Medulla oblongata (tissue), 1 donor: ENCODE results near the gene VPS45.

ENCODE experiments used
- DNase-seq: peaks from one replicate; pipeline ENCODE4 v3.0.0-alpha.2; 2015; ENCODE audit errors: extremely low spot score

VPS45 gene

DNA sequence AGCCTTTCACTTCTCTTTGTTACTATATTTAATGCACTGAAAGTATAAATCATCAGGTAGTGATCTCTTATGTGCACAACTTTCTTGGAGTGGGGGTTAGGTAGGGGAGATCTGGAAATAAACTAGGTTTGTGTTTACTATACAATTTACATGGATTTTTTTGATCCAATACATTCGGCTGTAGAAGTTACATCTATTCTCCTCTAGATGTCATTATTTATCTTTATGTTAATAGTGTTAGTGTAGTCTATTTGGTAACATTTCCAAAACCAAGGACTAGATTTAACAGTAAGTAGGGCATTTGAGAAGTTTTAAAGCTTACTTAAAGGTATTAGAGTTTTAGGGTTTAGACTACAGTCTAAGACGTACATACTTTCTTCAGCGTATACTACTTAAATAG, 5.4 kb downstream of the VPS45 start:
- DNase-seq = peak; percentile 26

DNA sequence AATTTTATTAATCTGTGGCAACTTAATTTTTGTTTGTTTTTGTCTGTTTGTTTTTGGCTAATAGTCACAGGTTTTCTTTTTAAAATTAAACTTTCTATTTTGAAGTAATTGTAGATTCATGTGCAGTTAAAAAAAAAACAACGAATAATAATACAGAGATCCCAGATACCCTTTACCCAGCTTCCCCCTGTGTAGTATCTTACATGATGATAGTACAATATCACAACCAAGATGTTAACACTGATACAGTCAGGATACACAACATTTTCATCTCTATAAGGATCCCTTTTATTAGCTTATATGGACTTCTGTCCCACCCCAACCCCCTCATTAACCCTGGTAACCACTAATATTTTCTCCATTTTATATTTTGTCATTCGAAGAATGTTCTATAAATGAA, 5.9 kb downstream of the VPS45 start:
- DNase-seq = no peak

DNA sequence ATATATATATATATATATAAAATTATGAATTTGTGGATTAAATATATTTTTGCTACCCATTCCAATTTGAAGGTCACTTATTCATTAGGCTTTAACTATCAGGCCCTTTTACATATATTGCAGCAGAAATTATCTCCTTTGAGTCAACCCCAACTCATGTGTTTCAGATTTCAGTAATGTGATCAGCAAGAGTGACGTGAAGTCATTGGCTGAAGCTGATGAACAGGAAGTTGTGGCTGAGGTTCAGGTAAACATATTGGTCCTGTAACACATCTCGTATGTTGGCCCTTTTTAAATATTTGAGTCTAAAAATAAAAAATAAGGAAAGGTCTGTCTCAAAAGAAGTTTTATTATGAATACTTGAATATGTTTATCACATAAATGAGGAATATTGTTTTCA, 8.5 kb downstream of the VPS45 start:
- no peak for DNase-seq

DNA sequence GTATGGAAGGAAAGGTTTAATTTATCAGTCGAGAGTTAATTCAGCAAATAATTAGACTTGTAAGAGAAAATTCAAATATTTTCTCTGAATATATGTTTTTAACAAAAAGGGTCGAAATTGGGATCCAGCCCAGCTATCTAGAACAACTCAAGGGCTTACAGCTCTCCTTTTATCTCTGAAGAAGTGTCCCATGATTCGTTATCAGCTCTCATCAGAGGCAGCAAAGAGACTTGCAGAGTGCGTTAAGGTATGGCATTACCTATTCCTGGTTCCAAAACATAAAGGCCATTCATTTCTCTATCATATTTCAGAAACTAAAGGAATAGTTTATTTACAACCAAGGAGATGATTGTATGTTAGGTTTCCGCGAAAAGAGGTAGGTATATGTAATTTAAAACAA, 9.4 kb downstream of the VPS45 start:
- DNase-seq = no peak

DNA sequence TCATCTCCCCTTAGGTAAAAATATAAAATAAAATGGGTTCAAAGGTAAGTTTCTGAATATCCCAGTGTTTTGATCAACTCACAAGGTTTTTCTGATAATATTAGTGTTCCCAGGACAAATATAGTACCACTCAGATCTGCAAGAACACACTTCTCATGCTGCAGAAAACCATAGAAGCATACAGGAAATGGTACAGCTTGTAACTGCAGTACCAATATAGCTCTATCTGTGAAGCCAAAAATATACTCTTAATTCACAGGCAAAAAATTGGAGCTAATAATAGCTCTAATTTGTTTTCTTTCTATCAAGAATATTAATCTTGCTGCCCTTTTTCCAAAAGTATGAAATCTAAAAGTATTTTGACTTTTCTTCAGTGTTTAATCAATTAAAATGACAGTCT, 13.2 kb downstream of the VPS45 start:
- no peak for DNase-seq

DNA sequence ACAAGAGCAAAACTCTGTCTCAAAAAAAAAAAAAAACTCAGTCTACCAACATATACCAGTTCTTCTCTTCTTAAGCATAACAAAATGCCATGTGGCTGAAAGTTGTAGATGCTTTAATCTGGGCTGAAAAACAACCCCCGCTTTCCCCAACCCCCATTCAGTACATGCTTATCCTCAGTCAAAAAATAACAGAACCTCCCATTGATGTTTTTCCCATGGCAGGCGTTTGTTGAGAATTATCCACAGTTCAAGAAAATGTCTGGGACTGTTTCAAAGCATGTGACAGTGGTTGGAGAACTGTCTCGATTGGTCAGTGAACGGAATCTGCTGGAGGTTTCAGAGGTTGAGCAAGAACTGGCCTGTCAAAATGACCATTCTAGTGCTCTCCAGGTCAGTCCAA, 14.9 kb downstream of the VPS45 start:
- DNase-seq = no peak

DNA sequence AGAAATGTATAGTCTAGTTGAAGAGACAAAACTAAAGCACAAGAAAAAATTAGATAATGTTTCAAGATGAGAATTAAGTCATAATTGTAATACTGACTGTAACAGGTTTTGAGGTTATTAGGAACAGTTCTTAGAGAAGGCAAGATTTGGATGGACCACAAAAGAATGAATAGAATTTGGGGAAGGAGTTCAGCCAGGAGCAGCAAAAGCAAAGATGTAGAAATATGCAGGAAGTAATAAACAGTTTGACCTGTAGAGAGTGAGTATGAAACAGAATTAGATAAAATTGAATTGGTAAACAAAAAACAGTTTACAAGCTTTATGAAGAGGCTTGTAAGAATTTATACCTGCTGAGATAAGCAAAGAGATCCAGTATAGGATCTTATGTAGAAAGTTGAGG, 16.3 kb downstream of the VPS45 start:
- DNase-seq = no peak

DNA sequence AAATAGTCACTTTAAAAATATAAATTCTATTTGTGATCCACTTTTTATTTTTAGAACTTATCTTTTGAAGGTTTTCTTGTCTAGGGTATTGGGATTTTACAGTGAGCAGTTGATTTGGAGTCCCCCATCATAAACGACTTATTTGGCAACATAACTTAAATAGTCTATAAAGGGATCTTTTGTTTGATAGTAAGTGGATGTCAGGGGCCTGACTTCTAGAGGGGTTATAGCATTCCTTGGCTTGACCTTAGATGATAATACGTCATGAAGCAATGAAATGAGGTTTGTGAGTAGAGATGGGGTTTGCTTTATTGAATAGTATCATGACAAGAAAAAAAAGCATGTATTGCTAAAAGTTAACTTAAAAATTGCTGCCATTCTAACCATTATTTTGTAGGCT, 17.8 kb downstream of the VPS45 start:
- no peak for DNase-seq

DNA sequence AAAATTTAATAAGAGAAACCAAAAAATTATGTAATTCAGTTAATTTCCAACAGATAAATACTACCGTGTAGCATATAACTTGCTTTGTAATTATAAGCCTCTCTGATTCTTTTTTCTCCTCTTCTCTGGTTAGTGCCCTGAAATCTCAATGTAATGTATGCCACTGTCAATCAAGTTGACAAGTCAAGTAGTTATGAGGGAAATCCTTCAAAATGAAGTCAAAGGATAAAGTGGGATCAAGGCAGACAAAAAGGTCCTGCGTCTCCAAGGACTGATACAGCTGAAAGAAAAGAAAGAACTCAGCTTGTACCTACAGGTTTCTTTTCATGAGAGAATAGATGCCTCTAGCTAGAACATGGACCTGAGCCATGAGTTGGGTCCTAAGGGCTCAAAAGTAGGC, 19.8 kb downstream of the VPS45 start:
- DNase-seq = no peak

DNA sequence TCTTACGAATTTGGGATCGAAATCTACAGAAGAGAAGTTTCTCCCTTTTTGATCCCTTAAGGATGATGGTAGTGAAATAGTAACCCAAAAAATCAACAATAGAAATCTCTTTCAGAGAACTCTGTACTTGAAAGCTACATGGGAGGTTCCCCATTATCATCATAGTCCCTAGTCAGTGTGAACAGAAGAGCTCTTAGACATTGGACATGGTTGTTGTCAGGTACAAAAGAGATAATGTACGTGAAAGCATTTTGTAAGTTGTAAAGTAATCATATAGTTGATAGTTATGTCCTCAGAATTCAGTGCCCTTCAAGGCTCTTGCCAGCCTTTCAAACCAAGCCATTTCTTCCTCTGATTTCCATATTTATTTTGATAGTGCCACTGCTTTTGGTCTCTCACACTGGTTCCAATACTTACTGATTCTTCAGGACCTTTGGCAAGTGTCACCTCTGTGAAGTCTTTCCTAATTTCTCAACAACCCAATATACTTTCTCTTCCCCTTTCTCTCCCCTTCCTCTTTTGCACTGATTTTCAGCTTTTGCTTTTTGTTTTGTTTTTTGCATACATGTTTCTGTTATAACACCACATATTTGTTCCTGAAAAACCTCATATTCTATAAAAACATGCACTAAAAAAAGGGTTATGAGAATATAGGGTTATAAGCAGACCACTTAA, 22.4 kb downstream of the VPS45 start:
- DNase-seq = peak; percentile 32

DNA sequence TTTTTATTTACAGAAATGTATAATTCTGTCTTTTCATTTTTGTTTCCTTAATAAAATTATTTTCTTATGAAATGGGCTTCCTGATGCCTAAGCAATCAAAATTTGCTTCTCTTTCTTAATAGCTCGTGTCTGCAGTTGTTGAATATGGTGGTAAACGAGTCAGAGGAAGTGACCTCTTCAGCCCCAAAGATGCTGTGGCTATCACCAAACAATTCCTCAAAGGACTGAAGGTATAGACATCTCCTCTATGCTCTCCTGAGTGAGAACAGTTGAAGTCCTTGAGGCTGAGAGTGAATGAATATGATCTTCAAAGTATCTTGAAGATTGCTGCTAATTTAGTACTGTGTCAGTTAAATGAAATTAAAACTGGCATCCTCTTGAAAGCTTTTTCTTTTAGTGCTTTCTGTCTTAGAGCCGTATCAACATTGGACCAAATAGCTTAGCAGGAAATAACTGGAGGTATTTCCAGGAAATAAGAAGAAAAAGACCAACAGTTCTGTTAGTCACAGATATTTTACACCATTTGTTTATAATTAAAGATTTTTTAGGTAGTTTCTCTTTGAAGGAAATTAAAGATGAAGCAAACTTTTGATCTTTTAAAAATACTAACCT, 24.7 kb downstream of the VPS45 start:
- no peak for DNase-seq

DNA sequence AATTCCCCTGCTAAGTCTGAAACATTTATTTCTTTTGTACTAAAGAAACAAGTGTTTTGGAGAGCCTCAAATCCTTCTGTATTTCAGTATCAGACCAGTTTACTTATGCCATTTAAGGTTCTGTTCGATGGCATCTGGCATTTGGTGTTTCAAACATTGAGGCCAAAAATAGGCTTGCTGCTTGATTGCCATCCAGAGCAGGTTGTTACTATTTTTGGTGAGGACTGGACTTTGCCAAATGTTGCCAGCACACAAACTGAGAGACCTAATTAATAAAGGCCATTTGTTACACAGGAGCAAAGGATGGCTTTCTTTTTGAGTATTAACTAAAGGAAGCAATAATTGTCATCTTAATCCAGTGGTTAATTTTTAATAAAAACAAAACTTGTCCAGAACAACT, 26.2 kb downstream of the VPS45 start:
- DNase-seq = no peak

DNA sequence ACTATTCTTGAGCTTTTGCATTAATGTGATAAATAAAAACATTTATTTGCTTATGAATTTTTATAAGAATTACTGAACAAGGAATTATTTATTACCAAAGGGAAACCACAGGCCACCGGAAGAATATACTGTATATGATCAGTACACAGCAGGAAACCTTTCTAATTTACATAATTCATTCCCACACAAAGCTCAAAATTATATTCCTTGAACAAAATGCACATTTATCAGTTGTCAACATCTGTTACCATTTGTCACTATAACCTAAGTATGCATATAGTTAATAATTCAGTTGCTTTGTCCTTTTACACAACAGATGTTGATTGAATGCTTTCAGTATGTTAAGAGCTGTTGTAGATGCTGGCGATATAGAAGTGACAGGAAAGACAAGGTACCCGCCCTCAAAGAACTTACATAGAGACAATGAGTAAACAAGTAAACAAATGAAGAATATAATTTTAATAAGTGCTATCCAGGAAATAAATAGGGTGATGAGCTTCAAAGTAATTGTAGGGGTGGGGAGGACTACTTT, 27.2 kb downstream of the VPS45 start:
- DNase-seq = no peak

DNA sequence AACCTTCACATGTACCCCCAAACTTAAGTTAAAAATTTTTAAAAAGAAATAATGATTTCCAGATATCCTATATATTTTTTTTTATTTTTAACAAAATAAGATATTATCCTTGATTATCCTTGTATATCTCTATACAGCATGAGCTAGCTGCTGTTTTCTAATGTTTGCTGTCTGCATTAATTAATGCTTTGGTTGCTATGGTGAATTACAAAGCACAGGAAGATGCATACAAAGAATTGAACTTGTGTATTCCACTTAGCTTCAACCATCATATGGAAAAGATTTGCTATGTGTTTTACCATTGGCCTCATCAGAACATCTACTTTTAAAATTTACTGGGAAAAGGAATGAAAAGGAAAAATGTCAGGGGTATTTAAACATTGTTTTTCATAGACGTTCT, 35.4 kb downstream of the VPS45 start:
- no peak for DNase-seq

DNA sequence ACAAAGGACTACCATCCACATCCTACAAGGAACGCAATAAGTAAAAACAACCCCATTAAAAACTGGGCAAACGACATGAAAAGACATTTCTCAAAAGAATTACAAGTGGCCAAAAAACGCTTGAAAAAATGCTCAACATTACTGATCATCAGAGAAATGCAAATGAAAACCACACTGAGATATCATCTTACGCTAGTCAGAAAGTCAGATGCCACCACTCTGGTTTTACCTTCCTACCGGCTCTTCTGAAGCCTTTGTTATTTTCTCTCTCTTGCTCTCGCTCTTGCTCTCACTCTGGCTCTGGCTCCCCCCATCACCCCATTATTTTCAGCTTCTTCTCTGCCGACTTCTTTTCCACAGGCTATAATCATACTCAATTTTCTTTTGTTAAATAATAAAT, 38.8 kb downstream of the VPS45 start:
- no peak for DNase-seq

DNA sequence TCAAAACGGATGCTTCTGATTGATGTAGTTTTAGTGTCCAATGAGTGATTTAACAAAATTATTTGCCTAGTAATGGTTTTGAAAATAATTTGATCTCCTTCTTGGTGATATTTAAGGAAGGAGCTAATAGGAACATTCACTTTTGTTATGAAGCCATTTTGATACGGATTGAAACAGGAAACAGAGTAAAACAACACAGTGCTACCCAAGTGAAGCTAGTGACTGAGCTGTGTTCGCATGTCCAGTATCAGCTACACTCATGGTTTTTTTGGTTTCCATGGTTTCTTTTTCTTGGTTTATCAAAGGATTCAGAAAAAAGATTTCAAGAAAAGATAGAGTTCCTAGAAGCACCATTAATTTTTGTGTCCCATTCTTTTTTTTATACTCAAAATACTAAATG, 42.0 kb downstream of the VPS45 start:
- DNase-seq = peak; percentile 9

DNA sequence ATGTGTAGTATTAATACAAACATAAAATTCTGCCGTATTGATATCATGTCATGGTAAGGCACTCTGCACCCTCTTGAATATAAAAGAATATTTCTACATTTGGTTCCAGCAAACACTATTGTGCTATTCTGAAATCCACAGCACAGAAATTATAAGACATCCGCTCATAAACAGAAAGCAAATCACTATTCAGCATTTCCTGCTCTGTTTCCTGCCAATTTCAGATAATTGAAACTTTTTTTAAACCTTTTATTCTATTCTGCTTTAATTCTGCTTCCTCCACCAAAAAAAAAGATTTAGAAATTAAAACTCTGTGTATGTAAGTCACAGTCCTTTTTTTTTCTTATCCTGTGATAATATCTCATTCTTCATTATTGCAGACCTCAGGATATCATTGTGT, 42.5 kb downstream of the VPS45 start:
- DNase-seq = no peak

DNA sequence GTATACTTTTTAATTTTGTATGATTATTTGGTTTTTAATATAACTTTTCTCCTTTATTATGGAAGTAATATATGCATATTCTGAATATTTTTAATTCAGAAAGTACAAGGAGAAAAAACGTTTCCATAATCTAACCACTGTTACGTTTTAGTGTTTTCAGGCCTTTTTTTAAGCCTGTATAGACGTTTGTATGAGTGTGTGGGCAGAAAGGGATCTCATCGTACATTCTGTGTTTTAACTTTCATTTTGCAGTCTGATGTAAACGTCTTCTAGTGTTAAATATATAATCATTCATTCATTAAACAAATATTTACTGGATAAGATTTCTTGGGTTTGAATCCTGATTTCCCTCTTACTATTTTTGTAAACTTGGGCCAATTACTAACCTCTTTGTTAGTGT, 44.1 kb downstream of the VPS45 start:
- no peak for DNase-seq

DNA sequence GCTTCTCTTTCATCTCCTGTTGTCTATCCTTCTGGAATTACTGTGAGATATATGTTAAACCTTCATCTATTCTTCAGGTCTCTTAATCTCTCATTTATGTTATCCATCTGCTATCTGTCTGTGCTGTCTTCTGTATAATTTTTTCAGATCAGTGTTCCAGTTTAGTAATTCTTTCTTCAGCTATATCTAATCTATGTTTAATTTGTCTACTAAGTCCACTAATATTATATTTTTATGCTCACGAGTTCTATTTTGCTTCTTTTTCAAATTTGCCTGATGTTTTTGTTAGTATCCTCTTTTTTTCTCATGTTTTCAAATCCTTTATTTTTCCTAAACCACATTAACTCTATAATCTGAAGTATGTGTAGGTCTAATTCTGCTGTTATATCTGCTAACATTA, 47.5 kb downstream of the VPS45 start:
- no peak for DNase-seq

DNA sequence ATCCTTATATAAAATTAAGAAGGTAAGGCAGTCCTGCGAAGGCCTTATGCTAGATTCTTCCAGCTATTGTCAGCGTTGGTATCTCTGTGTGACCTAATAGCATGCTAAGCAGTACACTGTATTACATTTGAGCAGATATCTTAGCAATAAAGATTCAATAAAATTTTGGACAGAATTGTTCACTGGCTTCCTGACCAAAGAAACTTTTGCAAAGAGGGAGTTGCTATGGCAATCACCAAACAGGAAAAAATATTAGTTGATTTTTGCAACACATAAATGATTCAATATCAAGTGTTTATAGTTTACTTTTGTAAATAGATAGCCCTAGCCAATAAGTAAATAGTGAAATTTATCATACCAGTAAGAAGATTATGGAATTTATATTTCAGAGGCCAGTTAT, 51.1 kb downstream of the VPS45 start:
- DNase-seq = no peak

DNA sequence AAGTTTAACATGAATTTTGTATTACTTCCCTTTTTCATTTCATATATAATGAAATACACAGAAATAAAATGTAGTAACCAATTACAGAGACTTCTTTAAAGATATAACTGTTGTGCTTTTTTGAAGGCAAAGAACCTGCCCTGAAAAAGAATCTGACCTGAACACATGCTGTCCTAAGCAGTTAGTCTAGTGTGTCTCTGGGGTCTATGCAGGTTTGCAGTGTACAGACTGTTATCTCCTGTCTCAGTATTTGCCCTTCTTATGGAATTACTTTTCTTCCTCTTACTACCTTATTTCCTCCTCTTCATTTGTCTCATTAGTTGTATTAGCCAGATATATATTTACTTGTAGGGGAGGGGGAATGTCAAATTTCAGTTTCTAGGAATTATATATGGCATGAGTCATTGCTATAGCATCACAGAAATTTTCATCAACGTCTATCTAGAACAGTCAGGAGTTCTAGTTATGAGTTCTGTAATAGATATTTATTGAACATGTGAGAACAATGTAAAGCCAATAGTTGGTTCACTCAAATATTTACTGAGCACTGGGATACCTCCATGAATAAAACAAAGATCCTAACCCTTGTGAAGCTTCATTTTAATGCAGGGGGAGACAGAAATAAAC, 53.8 kb downstream of the VPS45 start:
- no peak for DNase-seq

DNA sequence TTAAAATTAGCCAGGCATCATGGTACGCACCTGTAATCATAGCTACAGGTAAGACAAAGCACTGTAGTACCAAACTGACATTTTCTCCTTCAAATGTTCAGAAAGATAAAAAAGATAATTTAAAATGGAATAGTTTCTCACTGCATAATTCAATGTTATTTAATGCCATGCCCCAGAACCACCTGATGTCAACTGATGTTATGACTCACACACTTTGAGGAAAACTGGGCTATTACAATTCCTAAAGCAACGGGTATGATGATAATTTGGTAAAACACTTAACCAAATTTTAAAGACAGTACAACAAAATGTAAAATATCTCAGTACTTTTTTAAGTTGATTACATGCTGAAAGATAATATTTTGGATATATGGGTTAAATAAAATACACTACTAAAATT, 59.2 kb downstream of the VPS45 start:
- DNase-seq = no peak

DNA sequence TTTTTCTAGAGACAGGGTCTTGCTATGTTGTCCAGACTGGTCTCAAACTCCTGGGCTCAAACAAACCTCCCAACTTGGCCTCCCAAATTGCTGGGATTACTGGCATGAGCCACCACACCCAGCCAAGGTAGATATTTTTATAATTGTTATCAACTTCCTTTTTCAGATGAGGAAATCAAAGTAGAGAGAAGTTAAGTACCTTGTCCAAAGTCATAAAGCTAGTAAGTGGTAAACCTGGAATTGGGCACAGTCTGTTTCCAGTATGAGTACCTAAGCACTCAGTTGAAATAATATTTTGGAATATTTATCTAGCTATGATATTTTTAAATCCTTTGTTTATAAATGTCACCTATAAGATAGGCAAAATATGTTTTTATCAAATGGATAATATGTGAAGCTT, 59.9 kb downstream of the VPS45 start:
- DNase-seq = no peak
